ENCODE results near the gene HELZ.

DNA sequence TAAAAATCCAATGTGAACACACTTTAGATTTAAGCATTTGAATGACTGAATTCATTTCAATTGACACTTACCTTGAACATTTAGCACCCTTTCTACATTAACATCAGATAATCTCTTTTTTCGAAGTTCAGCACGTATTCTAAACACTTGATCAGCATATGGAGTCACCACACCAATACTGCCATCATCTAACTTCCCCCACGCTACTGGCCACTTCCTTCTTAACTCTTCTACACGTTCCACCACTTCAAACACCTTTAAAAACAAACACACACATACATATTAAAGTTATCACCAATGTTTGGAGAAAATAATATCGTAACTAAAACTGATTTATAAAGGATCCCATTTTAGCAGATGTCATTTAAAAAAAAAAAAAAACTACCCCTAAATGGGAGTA, 107.1 kb downstream of the HELZ start:
- TF ChIP-seq, protein P1, sequence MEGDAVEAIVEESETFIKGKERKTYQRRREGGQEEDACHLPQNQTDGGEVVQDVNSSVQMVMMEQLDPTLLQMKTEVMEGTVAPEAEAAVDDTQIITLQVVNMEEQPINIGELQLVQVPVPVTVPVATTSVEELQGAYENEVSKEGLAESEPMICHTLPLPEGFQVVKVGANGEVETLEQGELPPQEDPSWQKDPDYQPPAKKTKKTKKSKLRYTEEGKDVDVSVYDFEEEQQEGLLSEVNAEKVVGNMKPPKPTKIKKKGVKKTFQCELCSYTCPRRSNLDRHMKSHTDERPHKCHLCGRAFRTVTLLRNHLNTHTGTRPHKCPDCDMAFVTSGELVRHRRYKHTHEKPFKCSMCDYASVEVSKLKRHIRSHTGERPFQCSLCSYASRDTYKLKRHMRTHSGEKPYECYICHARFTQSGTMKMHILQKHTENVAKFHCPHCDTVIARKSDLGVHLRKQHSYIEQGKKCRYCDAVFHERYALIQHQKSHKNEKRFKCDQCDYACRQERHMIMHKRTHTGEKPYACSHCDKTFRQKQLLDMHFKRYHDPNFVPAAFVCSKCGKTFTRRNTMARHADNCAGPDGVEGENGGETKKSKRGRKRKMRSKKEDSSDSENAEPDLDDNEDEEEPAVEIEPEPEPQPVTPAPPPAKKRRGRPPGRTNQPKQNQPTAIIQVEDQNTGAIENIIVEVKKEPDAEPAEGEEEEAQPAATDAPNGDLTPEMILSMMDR (IDR thresholded peaks at IDR 0.05) = no peak
- no peak for TF ChIP-seq POLR2A (IDR thresholded peaks at IDR 0.05)
